Suprapubic skin (tissue), 4 donors: ENCODE results near the gene PHPT1. TPM values are rescaled to one million over a fixed set of nuclear protein-coding genes. Genes with fewer than 3 reads are reported as not detected.

ENCODE experiments used
- DNase-seq, 2 donors: peaks; one replicate each; pipeline ENCODE4 v3.0.0-alpha.2; 2019; ENCODE audit warnings: low spot score in 2 of 2
- H3K27ac ChIP-seq: fragments of 200-600 bp; sonication (generic); one replicate; pipeline ENCODE4 v1.5.1; 2019
- H3K27me3 ChIP-seq: fragments of 200-600 bp; sonication (generic); one replicate; pipeline ENCODE4 v1.5.1; 2019
- H3K36me3 ChIP-seq: fragments of 200-600 bp; sonication (generic); one replicate; pipeline ENCODE4 v1.5.1; 2019
- H3K4me1 ChIP-seq: fragments of 200-600 bp; sonication (generic); one replicate; pipeline ENCODE4 v1.5.1; 2019
- H3K4me3 ChIP-seq: fragments of 200-600 bp; sonication (generic); one replicate; pipeline ENCODE4 v1.5.1; 2019; ENCODE audit warnings: mild to moderate bottlenecking
- H3K9me3 ChIP-seq: fragments of 200-600 bp; sonication (generic); one replicate; pipeline ENCODE4 v1.5.1; 2019
- EP300 ChIP-seq: sonication (generic); formaldehyde crosslinking; IDR thresholded peaks from one replicate; pipeline ENCODE4 v1.6.1; 2017; ENCODE audit warnings: antibody characterized with exemption
- POLR2A ChIP-seq, 2 donors: fragments of 450-650 bp; IDR thresholded peaks; one replicate each; pipeline ENCODE4 v1.6.1; 2017; ENCODE audit warnings: antibody characterized with exemption in 2 of 2, mild to moderate bottlenecking in 2 of 2, moderate library complexity in 2 of 2
- POLR2AphosphoS5 ChIP-seq, 3 donors: sonication (generic); formaldehyde crosslinking; IDR thresholded peaks; one replicate each; pipeline ENCODE4 v1.6.1; 2017; ENCODE audit warnings: antibody characterized with exemption in 3 of 3
- WGBS: methylation state at CpG from one replicate; pipeline ENCODE4 v1.1.5; 2018; 5-methylcytosine and 5-hydroxymethylcytosine counted together
- total RNA-seq, 4 donors: library from RNA; depleted of rRNA; stranded (reverse); fragments of >200 nt; gene quantifications; one replicate each; pipeline ENCODE4 v1.1.0, GENCODE V29; 2016
- TF ChIP-seq, protein P1 (sequence below), 2 donors: fragments of 200-600 bp in 1 of 2; fragments of 450-650 bp in 1 of 2; sonication (generic) in 1 of 2; IDR thresholded peaks; one replicate each; pipeline ENCODE4 v1.5.1; 2016 to 2019; ENCODE audit warnings: antibody characterized with exemption in 2 of 2, mild to moderate bottlenecking in 1 of 2, moderate library complexity in 1 of 2

PHPT1 gene
- total RNA-seq, 4 donors from 2014 or later = 41.9 to 64.2 (median 46.6) TPM

- peaks cover 36% of the 10 kb centered on the region for H3K4me1 ChIP-seq
- H3K27ac ChIP-seq = peak within 1 kb of the TSS; percentile 91
- no peaks in the 10 kb centered on the region for H3K36me3 ChIP-seq
- peaks cover under 1% of the 10 kb centered on the region for H3K27me3 ChIP-seq
- H3K9me3 ChIP-seq = no peaks in the 10 kb centered on the region
- peak; percentile 66 to 69 for TF ChIP-seq POLR2A (IDR thresholded peaks at IDR 0.05)
- TF ChIP-seq, protein P1, sequence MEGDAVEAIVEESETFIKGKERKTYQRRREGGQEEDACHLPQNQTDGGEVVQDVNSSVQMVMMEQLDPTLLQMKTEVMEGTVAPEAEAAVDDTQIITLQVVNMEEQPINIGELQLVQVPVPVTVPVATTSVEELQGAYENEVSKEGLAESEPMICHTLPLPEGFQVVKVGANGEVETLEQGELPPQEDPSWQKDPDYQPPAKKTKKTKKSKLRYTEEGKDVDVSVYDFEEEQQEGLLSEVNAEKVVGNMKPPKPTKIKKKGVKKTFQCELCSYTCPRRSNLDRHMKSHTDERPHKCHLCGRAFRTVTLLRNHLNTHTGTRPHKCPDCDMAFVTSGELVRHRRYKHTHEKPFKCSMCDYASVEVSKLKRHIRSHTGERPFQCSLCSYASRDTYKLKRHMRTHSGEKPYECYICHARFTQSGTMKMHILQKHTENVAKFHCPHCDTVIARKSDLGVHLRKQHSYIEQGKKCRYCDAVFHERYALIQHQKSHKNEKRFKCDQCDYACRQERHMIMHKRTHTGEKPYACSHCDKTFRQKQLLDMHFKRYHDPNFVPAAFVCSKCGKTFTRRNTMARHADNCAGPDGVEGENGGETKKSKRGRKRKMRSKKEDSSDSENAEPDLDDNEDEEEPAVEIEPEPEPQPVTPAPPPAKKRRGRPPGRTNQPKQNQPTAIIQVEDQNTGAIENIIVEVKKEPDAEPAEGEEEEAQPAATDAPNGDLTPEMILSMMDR (IDR thresholded peaks at IDR 0.05) = no peak
- H3K4me3 ChIP-seq = peak within 1 kb of the TSS; percentile 97
- WGBS = 1% methylated on average over 16 of the region's 96 CpGs
- DNase-seq = peak; percentile 87 to 89
Measured at GRCh38 chr9:136807281-136808074, 41.7 kb upstream of the PHPT1 start, which contains the start of gene RABL6. RABL6 (plus strand) TSS chr9:136807948; CDS start chr9:136808197, 249 bp downstream.

DNA sequence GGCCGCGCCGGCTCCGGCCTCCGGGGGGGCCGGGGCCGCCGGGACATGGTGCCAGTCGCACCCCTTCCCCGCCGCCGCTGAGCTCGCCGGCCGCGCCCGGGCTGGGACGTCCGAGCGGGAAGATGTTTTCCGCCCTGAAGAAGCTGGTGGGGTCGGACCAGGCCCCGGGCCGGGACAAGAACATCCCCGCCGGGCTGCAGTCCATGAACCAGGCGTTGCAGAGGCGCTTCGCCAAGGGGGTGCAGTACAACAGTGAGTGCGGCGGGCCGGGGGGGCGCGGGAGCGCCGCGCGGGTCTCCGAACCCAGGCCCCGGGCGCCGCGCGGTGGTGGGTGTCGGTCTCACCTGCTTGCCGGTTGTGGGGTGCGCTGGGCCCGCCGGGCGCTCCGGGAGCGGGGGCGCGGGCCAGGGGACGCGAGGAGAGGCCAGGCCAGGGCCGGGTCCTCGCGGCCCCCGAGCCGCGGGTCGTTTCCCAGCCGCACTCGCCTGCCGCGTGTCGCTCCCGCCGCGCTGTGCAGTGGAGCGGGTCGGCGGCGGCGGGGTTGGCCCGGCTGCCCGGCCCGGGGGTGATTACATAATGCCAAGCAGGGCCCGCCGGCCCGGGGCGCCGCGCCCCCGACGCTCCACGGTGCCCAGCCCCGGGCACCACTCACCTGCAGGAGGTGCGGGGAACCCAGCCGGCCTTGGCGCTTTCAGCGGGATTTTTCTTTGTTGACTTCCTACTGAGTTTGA is 41.0 kb upstream of the PHPT1 start:
- TF ChIP-seq POLR2AphosphoS5 (IDR thresholded peaks at IDR 0.05) (no peak), POLR2A (IDR thresholded peaks at IDR 0.05) (no peak), EP300 (no peak)
- TF ChIP-seq, protein P1 (IDR thresholded peaks at IDR 0.05) = no peak
- DNase-seq = no peak
- H3K4me3 ChIP-seq = peak overlapping the region; percentile 97
- peak overlapping the region; percentile 91 for H3K27ac ChIP-seq
- H3K36me3 ChIP-seq = peaks cover 5% of the 10 kb centered on the region
- no peaks in the 10 kb centered on the region for H3K9me3 ChIP-seq
- peaks cover 36% of the 10 kb centered on the region for H3K4me1 ChIP-seq
- H3K27me3 ChIP-seq = no peaks in the 10 kb centered on the region
- WGBS = 0% methylated on average over 3 of the region's 93 CpGs

DNA sequence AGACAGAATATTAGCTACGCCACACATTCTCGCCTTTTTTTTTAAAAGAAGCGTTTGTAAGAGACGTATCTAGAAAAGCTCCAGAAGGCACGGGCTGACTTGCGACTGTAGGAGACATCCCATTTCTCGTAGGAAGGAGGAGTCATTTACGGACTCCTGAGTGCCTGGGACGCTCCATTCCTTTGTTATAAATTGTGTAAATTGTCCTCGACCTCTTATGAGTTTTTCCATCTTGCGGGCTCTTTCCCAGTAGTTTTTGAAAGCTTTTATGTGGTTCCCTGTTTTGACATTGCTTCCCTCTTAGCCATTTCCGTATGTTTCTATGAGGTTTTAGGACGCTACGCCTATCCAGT is 40.4 kb upstream of the PHPT1 start:
- DNase-seq = no peak
- Histone ChIP-seq H3K9me3 (no peaks in the 10 kb centered on the region), H3K27me3 (no peaks in the 10 kb centered on the region), H3K4me1 (peaks cover 36% of the 10 kb centered on the region), H3K27ac (peak overlapping the region; percentile 91), H3K4me3 (peak overlapping the region; percentile 97), H3K36me3 (peaks cover 5% of the 10 kb centered on the region)
- WGBS = 3% methylated on average over 14 of the region's 14 CpGs
- TF ChIP-seq POLR2AphosphoS5 (IDR thresholded peaks at IDR 0.05) (no peak), POLR2A (IDR thresholded peaks at IDR 0.05) (no peak), EP300 (no peak)
- TF ChIP-seq, protein P1 (IDR thresholded peaks at IDR 0.05) = no peak

DNA sequence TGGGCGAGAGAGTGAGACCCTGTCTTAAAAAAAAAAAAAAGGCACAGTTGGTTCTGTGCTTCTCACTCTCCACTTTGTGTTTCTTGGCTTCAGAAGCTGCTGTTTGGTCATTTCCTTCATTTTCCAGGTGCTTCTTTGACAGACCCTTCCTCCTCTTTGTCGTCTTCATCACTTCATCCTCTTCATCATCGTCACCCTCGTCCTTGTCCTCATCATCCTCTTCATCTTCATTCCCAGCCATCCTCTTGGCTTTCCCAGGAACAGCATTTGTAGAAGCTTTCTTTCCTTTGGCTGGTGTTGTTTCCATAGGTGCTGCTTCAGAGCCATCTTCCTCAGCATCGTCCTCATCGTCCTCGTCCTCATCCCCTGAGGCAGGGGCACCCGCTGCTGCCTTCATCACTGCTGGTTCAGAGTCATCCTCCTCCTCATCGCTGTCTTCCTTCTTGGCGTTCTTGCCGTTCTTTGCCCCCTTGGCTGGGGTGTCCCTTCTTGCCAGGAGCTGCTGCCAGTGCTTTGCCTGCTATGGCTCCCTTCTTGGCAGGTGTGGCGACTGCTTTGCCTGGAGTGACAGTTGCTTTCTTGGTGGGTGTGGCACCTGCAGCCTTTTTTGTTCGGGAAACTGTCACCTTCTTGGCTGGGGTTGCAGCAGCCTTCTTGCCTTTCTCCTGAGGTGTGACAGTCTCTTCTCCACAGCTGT is 34.3 kb upstream of the PHPT1 start:
- Histone ChIP-seq H3K4me1 (peaks cover 8% of the 10 kb centered on the region), H3K9me3 (no peaks in the 10 kb centered on the region), H3K27ac (no peak overlapping the region), H3K4me3 (no peak overlapping the region), H3K27me3 (no peaks in the 10 kb centered on the region), H3K36me3 (peaks cover 8% of the 10 kb centered on the region)
- TF ChIP-seq, protein P1 (IDR thresholded peaks at IDR 0.05) = no peak
- TF ChIP-seq POLR2AphosphoS5 (IDR thresholded peaks at IDR 0.05) = no peak
- no peak for TF ChIP-seq POLR2A (IDR thresholded peaks at IDR 0.05)
- no peak for TF ChIP-seq EP300
- DNase-seq = no peak
- WGBS = 86% methylated on average over 13 of the region's 13 CpGs

- H3K4me3 ChIP-seq = no peak overlapping the region
Measured at GRCh38 chr9:136815422-136815782, 33.8 kb upstream of the PHPT1 start.

More at GRCh38 chr9:136815422-136815782, 33.8 kb upstream of the PHPT1 start:
- no peak for DNase-seq
- no peaks in the 10 kb centered on the region for H3K9me3 ChIP-seq
- TF ChIP-seq, protein P1 (IDR thresholded peaks at IDR 0.05) = no peak
- no peak for TF ChIP-seq POLR2AphosphoS5 (IDR thresholded peaks at IDR 0.05)
- TF ChIP-seq POLR2A (IDR thresholded peaks at IDR 0.05) = no peak
- TF ChIP-seq EP300 = no peak
- WGBS = 42% methylated on average over 1 of the region's 1 CpG
- no peaks in the 10 kb centered on the region for H3K27me3 ChIP-seq
- peaks cover 3% of the 10 kb centered on the region for H3K4me1 ChIP-seq
- no peak overlapping the region for H3K27ac ChIP-seq
- H3K36me3 ChIP-seq = peaks cover 8% of the 10 kb centered on the region
